Astrocyte (in vitro differentiated cells and primary cell): Measurements from ENCODE around the gene PTPN1. TPM values are rescaled to one million over a fixed set of nuclear protein-coding genes. Genes with fewer than 3 reads are reported as not detected.

Source experiments
- DNase-seq: peaks from one replicate; pipeline ENCODE4 v3.0.0-alpha.2; 2010; ENCODE audit warnings: low read depth
- FAIRE-seq: peaks from 2 replicates; lab custom pipeline; 2011; peaks lifted over from hg19 to GRCh38; lab: Jason Lieb, UNC
- H2AFZ ChIP-seq: 2 replicates; pipeline ENCODE4 v1.6.0; 2012; ENCODE audit warnings: low read depth, low read length, inconsistent platforms
- H3K27ac ChIP-seq: 2 replicates; pipeline ENCODE4 v1.5.1; 2011; ENCODE audit warnings: low read depth, low read length, inconsistent platforms
- H3K27me3 ChIP-seq: 2 replicates; pipeline ENCODE4 v1.6.0; 2011; ENCODE audit warnings: low read length, inconsistent platforms; ENCODE audit not compliant: insufficient read depth
- H3K36me3 ChIP-seq: 2 replicates; pipeline ENCODE4 v1.5.1; 2011; ENCODE audit warnings: low read length, inconsistent platforms; ENCODE audit not compliant: insufficient read depth
- H3K4me1 ChIP-seq: 2 replicates; pipeline ENCODE4 v1.5.1; 2011; ENCODE audit warnings: low read length, inconsistent platforms; ENCODE audit not compliant: insufficient read depth
- H3K4me2 ChIP-seq: 2 replicates; pipeline ENCODE4 v1.6.0; 2012; ENCODE audit warnings: low read length, inconsistent platforms
- H3K4me3 ChIP-seq: 2 replicates; pipeline ENCODE4 v1.5.1; 2011; ENCODE audit warnings: low read depth, mild to moderate bottlenecking, low read length, inconsistent platforms; ENCODE audit not compliant: insufficient read depth
- H3K79me2 ChIP-seq: 2 replicates; pipeline ENCODE4 v1.6.0; 2012; ENCODE audit warnings: mild to moderate bottlenecking, low read length, inconsistent platforms; ENCODE audit not compliant: insufficient read depth
- H3K9ac ChIP-seq: 2 replicates; pipeline ENCODE4 v1.6.0; 2012; ENCODE audit warnings: mild to moderate bottlenecking, low read length, inconsistent platforms
- H3K9me3 ChIP-seq: 2 replicates; pipeline ENCODE4 v1.5.1; 2012; ENCODE audit warnings: low read depth, mild to moderate bottlenecking, low read length, inconsistent platforms; ENCODE audit not compliant: insufficient read depth
- H4K20me1 ChIP-seq: 2 replicates; pipeline ENCODE4 v1.6.0; 2012; ENCODE audit warnings: low read length, inconsistent platforms; ENCODE audit not compliant: insufficient read depth
- H3K27ac Mint-ChIP-seq: one replicate; pipeline ENCODE4 v1.8.0; 2021; ENCODE audit warnings: mild to moderate bottlenecking, mixed read lengths; ENCODE audit not compliant: unreplicated experiment
- H3K27me3 Mint-ChIP-seq: one replicate; pipeline ENCODE4 v1.8.0; 2021; ENCODE audit warnings: low read depth, mixed read lengths; ENCODE audit not compliant: unreplicated experiment
- H3K36me3 Mint-ChIP-seq: one replicate; pipeline ENCODE4 v1.8.0; 2021; ENCODE audit warnings: low read depth, mixed read lengths; ENCODE audit not compliant: unreplicated experiment
- H3K4me1 Mint-ChIP-seq: one replicate; pipeline ENCODE4 v1.8.0; 2021; ENCODE audit warnings: low read depth, mixed read lengths; ENCODE audit not compliant: unreplicated experiment
- H3K4me3 Mint-ChIP-seq: one replicate; pipeline ENCODE4 v1.8.0; 2021; ENCODE audit warnings: mild to moderate bottlenecking, moderate library complexity, mixed read lengths; ENCODE audit not compliant: unreplicated experiment
- H3K9me3 Mint-ChIP-seq: one replicate; pipeline ENCODE4 v1.8.0; 2021; ENCODE audit warnings: mild to moderate bottlenecking, mixed read lengths; ENCODE audit not compliant: unreplicated experiment
- CTCF ChIP-seq: IDR thresholded peaks from 2 replicates; pipeline ENCODE4 v1.5.1; 2011; ENCODE audit warnings: low read depth, mild to moderate bottlenecking, inconsistent platforms, low read length, moderate library complexity; ENCODE audit not compliant: insufficient read depth
- EZH2 ChIP-seq: IDR thresholded peaks from 2 replicates; pipeline ENCODE4 v1.6.1; 2012; ENCODE audit warnings: mild to moderate bottlenecking, low read length, inconsistent platforms; ENCODE audit not compliant: insufficient read depth
- total RNA-seq: library from RNA; stranded (reverse); gene quantifications from 2 replicates; pipeline ENCODE4 v1.2.1, GENCODE V29; 2021

Gene PTPN1
- total RNA-seq, 1 donor from 2014 or later = 64.9 TPM

GRCh38 chr20:50513169-50514034 is 3.2 kb downstream of the PTPN1 start:
- Histone ChIP-seq H3K27me3 (no peaks in the 10 kb centered on the region), H3K4me3 (peak overlapping the region; percentile 76), H4K20me1 (peaks cover 58% of the 10 kb centered on the region), H3K9me3 (no peaks in the 10 kb centered on the region), H3K4me2 (peak overlapping the region; percentile 98), H3K4me1 (peaks cover 52% of the 10 kb centered on the region), H3K27ac (peak overlapping the region; percentile 80), H3K36me3 (no peaks in the 10 kb centered on the region), H3K79me2 (peaks cover 83% of the 10 kb centered on the region), H2AFZ (no peak overlapping the region), H3K9ac (peak overlapping the region; percentile 98)
- Mint-ChIP-seq H3K36me3 (no peaks in the 10 kb centered on the region), H3K9me3 (no peaks in the 10 kb centered on the region), H3K4me1 (peaks cover 52% of the 10 kb centered on the region), H3K27ac (peak overlapping the region; percentile 87), H3K27me3 (no peaks in the 10 kb centered on the region), H3K4me3 (peak overlapping the region; percentile 100)
- TF ChIP-seq EZH2 (no peak), CTCF (no peak)
- DNase-seq = peak; percentile 81
- no peak for FAIRE-seq

GRCh38 chr20:50514035-50514337 is 3.8 kb downstream of the PTPN1 start:
- Mint-ChIP-seq H3K4me3 (peak overlapping the region; percentile 100), H3K36me3 (no peaks in the 10 kb centered on the region), H3K27ac (peak overlapping the region; percentile 87), H3K4me1 (peaks cover 54% of the 10 kb centered on the region), H3K27me3 (no peaks in the 10 kb centered on the region), H3K9me3 (no peaks in the 10 kb centered on the region)
- no peaks in the 10 kb centered on the region for H3K9me3 ChIP-seq
- H3K79me2 ChIP-seq = peaks cover 89% of the 10 kb centered on the region
- H3K27me3 ChIP-seq = no peaks in the 10 kb centered on the region
- H3K27ac ChIP-seq = peak overlapping the region; percentile 80
- H3K4me1 ChIP-seq = peaks cover 58% of the 10 kb centered on the region
- H3K4me2 ChIP-seq = peak overlapping the region; percentile 98
- H2AFZ ChIP-seq = no peak overlapping the region
- DNase-seq = no peak
- H3K9ac ChIP-seq = peak overlapping the region; percentile 44
- H3K36me3 ChIP-seq = no peaks in the 10 kb centered on the region
- H4K20me1 ChIP-seq = peaks cover 64% of the 10 kb centered on the region
- no peak for FAIRE-seq
- peak overlapping the region; percentile 29 for H3K4me3 ChIP-seq
- TF ChIP-seq CTCF (no peak), EZH2 (no peak)

- FAIRE-seq (no peak), DNase-seq (no peak)
- H3K36me3 ChIP-seq = no peaks in the 10 kb centered on the region
- H3K9me3 ChIP-seq = no peaks in the 10 kb centered on the region
- Mint-ChIP-seq H3K4me3 (peak overlapping the region; percentile 58), H3K27ac (peak overlapping the region; percentile 87), H3K36me3 (peaks cover 1% of the 10 kb centered on the region), H3K27me3 (no peaks in the 10 kb centered on the region), H3K4me1 (peaks cover 62% of the 10 kb centered on the region), H3K9me3 (no peaks in the 10 kb centered on the region)
- H3K9ac ChIP-seq = no peak overlapping the region
- peaks cover 96% of the 10 kb centered on the region for H3K79me2 ChIP-seq
- H3K4me1 ChIP-seq = peaks cover 61% of the 10 kb centered on the region
- peak overlapping the region; percentile 80 for H3K27ac ChIP-seq
- H3K4me2 ChIP-seq = peak overlapping the region; percentile 98
- peaks cover 71% of the 10 kb centered on the region for H4K20me1 ChIP-seq
- no peak overlapping the region for H2AFZ ChIP-seq
- no peaks in the 10 kb centered on the region for H3K27me3 ChIP-seq
- no peak overlapping the region for H3K4me3 ChIP-seq
- TF ChIP-seq EZH2 = no peak
- TF ChIP-seq CTCF = no peak
Observed at GRCh38 chr20:50514750-50515149, 4.6 kb downstream of the PTPN1 start.
